Measurements from ENCODE around the gene PDHX.

Gene PDHX

DNA sequence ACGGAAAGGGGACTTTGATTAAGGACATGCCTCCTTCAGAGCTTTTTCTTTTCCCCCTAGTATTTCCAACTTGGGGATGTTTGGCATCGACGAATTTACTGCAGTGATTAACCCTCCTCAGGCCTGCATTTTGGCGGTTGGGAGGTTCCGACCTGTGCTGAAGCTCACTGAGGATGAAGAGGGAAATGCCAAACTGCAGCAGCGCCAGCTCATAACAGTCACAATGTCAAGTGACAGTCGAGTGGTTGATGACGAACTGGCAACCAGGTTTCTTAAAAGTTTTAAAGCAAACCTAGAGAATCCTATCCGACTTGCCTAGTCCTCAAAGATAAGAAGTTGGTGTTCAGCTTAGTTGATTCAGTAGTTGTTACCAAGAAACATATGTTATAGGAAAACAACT is 78.4 kb downstream of the PDHX start:
- no peak for ATAC-seq
- no peak for TF ChIP-seq ARNTL (CRISPR knock-in tag; IDR thresholded peaks at IDR 0.05; ENCODE audit: borderline replicate concordance, low read depth)
- TF ChIP-seq ESRRG (CRISPR knock-in tag; IDR thresholded peaks at IDR 0.05) = no peak
- TF ChIP-seq, protein P1, sequence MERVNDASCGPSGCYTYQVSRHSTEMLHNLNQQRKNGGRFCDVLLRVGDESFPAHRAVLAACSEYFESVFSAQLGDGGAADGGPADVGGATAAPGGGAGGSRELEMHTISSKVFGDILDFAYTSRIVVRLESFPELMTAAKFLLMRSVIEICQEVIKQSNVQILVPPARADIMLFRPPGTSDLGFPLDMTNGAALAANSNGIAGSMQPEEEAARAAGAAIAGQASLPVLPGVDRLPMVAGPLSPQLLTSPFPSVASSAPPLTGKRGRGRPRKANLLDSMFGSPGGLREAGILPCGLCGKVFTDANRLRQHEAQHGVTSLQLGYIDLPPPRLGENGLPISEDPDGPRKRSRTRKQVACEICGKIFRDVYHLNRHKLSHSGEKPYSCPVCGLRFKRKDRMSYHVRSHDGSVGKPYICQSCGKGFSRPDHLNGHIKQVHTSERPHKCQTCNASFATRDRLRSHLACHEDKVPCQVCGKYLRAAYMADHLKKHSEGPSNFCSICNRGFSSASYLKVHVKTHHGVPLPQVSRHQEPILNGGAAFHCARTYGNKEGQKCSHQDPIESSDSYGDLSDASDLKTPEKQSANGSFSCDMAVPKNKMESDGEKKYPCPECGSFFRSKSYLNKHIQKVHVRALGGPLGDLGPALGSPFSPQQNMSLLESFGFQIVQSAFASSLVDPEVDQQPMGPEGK (CRISPR knock-in tag; IDR thresholded peaks at IDR 0.05; ENCODE audit: borderline replicate concordance) = no peak
- no peak for TF ChIP-seq CSDC2 (CRISPR knock-in tag; IDR thresholded peaks at IDR 0.05)
- TF ChIP-seq, protein P2, sequence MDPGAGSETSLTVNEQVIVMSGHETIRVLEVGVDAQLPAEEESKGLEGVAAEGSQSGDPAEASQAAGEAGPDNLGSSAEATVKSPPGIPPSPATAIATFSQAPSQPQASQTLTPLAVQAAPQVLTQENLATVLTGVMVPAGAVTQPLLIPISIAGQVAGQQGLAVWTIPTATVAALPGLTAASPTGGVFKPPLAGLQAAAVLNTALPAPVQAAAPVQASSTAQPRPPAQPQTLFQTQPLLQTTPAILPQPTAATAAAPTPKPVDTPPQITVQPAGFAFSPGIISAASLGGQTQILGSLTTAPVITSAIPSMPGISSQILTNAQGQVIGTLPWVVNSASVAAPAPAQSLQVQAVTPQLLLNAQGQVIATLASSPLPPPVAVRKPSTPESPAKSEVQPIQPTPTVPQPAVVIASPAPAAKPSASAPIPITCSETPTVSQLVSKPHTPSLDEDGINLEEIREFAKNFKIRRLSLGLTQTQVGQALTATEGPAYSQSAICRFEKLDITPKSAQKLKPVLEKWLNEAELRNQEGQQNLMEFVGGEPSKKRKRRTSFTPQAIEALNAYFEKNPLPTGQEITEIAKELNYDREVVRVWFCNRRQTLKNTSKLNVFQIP (CRISPR knock-in tag; IDR thresholded peaks at IDR 0.05; ENCODE audit: borderline replicate concordance, low read depth) = no peak
- TF ChIP-seq TCF4 (CRISPR knock-in tag; IDR thresholded peaks at IDR 0.05; ENCODE audit: borderline replicate concordance) = no peak
- TF ChIP-seq ISL1 (CRISPR knock-in tag; IDR thresholded peaks at IDR 0.05) = no peak

DNA sequence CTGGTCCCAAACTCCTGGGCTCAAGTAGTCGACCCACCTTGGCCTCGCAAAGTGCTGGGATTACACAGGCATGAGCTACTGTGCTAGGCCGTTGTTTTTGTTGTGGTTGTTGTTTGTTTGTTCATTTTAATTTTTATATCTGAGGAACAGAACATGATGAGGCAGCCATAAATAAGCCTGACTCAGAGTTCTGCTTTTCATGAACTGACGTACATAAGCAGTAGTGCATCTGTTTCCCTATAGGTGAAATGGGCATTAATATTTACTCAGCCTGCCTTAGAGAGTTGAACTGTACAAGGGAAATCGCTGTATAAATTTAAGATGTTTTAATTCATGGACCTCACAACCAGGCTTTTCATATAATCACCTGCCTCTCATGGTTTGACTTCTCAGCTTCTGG is 80.5 kb downstream of the PDHX start:
- TF ChIP-seq CSDC2 (CRISPR knock-in tag; IDR thresholded peaks at IDR 0.05) (no peak), GLIS3 (CRISPR knock-in tag; IDR thresholded peaks at IDR 0.05) (no peak), ZFP3 (CRISPR knock-in tag; IDR thresholded peaks at IDR 0.05) (no peak), TCF4 (CRISPR knock-in tag; IDR thresholded peaks at IDR 0.05; ENCODE audit: borderline replicate concordance) (no peak), ZFP30 (CRISPR knock-in tag; IDR thresholded peaks at IDR 0.05) (no peak), PPARA (CRISPR knock-in tag; IDR thresholded peaks at IDR 0.05; ENCODE audit: borderline replicate concordance) (no peak), TOX (CRISPR knock-in tag; IDR thresholded peaks at IDR 0.05; ENCODE audit: borderline replicate concordance) (no peak), ISL1 (CRISPR knock-in tag; IDR thresholded peaks at IDR 0.05) (no peak), TSHZ2 (CRISPR knock-in tag; IDR thresholded peaks at IDR 0.05) (no peak), SNAI2 (CRISPR knock-in tag; IDR thresholded peaks at IDR 0.05) (no peak), ZC3H10 (CRISPR knock-in tag; IDR thresholded peaks at IDR 0.05) (no peak), ZNF8 (CRISPR knock-in tag; IDR thresholded peaks at IDR 0.05) (no peak), ARNTL (CRISPR knock-in tag; IDR thresholded peaks at IDR 0.05; ENCODE audit: borderline replicate concordance, low read depth) (no peak)
- TF ChIP-seq, protein P2 (CRISPR knock-in tag; IDR thresholded peaks at IDR 0.05; ENCODE audit: borderline replicate concordance, low read depth) = no peak
- TF ChIP-seq, protein P1 (CRISPR knock-in tag; IDR thresholded peaks at IDR 0.05; ENCODE audit: borderline replicate concordance) = no peak
- TF ChIP-seq, protein P3, sequence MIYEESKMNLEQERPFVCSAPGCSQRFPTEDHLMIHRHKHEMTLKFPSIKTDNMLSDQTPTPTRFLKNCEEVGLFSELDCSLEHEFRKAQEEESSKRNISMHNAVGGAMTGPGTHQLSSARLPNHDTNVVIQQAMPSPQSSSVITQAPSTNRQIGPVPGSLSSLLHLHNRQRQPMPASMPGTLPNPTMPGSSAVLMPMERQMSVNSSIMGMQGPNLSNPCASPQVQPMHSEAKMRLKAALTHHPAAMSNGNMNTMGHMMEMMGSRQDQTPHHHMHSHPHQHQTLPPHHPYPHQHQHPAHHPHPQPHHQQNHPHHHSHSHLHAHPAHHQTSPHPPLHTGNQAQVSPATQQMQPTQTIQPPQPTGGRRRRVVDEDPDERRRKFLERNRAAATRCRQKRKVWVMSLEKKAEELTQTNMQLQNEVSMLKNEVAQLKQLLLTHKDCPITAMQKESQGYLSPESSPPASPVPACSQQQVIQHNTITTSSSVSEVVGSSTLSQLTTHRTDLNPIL (CRISPR knock-in tag; IDR thresholded peaks at IDR 0.05; ENCODE audit: low read depth) = no peak
- TF ChIP-seq, protein P4, sequence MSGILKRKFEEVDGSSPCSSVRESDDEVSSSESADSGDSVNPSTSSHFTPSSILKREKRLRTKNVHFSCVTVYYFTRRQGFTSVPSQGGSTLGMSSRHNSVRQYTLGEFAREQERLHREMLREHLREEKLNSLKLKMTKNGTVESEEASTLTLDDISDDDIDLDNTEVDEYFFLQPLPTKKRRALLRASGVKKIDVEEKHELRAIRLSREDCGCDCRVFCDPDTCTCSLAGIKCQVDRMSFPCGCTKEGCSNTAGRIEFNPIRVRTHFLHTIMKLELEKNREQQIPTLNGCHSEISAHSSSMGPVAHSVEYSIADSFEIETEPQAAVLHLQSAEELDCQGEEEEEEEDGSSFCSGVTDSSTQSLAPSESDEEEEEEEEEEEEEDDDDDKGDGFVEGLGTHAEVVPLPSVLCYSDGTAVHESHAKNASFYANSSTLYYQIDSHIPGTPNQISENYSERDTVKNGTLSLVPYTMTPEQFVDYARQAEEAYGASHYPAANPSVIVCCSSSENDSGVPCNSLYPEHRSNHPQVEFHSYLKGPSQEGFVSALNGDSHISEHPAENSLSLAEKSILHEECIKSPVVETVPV (CRISPR knock-in tag; IDR thresholded peaks at IDR 0.05) = no peak
- no peak for ATAC-seq
